Right atrium auricular region (tissue), 2 donors: ENCODE measurements around the gene DOK3. TPM values are rescaled to one million over a fixed set of nuclear protein-coding genes. Genes with fewer than 3 reads are reported as not detected.

Source experiments
- DNase-seq: peaks from one replicate; pipeline ENCODE4 v3.0.0-alpha.2; 2019; ENCODE audit warnings: low spot score
- H3K27ac ChIP-seq, 2 donors: fragments of 200-600 bp; sonication (generic); 1 replicate in 1 of 2; 2 replicates in 1 of 2; pipeline ENCODE4 v1.5.1; 2016 to 2019
- H3K27me3 ChIP-seq, 2 donors: fragments of 200-600 bp; sonication (generic); one replicate each; pipeline versions ENCODE4 v1.5.1 to v1.6.0; 2017 to 2019
- H3K36me3 ChIP-seq: fragments of 200-600 bp; sonication (generic); one replicate; pipeline ENCODE4 v1.5.1; 2016
- H3K4me1 ChIP-seq, 2 donors: fragments of 200-600 bp; sonication (generic); one replicate each; pipeline versions ENCODE4 v1.5.1 to v1.6.0; 2017 to 2019
- H3K4me3 ChIP-seq, 2 donors: fragments of 200-600 bp; sonication (generic); 1 replicate in 1 of 2; 2 replicates in 1 of 2; pipeline ENCODE4 v1.5.1; 2017 to 2019; ENCODE audit warnings: mild to moderate bottlenecking in 1 of 2, moderate library complexity in 1 of 2
- H3K9me3 ChIP-seq, 2 donors: fragments of 200-600 bp; sonication (generic); one replicate each; pipeline ENCODE4 v1.5.1; 2019
- total RNA-seq, 2 donors: library from RNA; depleted of rRNA; stranded (reverse); fragments of >200 nt; gene quantifications; one replicate each; pipeline ENCODE4 v1.1.0, GENCODE V29; 2016
- TF ChIP-seq, protein P1 (sequence below), 2 donors: fragments of 200-600 bp; sonication (generic); IDR thresholded peaks; one replicate each; pipeline ENCODE4 v1.5.1; 2019; ENCODE audit warnings: antibody characterized with exemption in 2 of 2

Gene DOK3
- total RNA-seq, 2 donors from 2014 or later = 1.6 to 2.6 TPM

GRCh38 chr5:177511181-177511580 lies 1.6 kb upstream of the DOK3 start:
- H3K4me1 ChIP-seq = peaks cover 0 to 22% of the 10 kb centered on the region in 2 donors
- peaks cover 52% of the 10 kb centered on the region for H3K36me3 ChIP-seq
- H3K4me3 ChIP-seq = no peak overlapping the region
- TF ChIP-seq, protein P1, sequence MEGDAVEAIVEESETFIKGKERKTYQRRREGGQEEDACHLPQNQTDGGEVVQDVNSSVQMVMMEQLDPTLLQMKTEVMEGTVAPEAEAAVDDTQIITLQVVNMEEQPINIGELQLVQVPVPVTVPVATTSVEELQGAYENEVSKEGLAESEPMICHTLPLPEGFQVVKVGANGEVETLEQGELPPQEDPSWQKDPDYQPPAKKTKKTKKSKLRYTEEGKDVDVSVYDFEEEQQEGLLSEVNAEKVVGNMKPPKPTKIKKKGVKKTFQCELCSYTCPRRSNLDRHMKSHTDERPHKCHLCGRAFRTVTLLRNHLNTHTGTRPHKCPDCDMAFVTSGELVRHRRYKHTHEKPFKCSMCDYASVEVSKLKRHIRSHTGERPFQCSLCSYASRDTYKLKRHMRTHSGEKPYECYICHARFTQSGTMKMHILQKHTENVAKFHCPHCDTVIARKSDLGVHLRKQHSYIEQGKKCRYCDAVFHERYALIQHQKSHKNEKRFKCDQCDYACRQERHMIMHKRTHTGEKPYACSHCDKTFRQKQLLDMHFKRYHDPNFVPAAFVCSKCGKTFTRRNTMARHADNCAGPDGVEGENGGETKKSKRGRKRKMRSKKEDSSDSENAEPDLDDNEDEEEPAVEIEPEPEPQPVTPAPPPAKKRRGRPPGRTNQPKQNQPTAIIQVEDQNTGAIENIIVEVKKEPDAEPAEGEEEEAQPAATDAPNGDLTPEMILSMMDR (IDR thresholded peaks at IDR 0.05) = no peak
- no peaks in the 10 kb centered on the region for H3K27me3 ChIP-seq
- no peaks in the 10 kb centered on the region for H3K9me3 ChIP-seq
- DNase-seq = no peak
- H3K27ac ChIP-seq = no peak overlapping the region

- no peak for DNase-seq
- Histone ChIP-seq H3K27ac (no peak overlapping the region), H3K4me1 (peaks cover 0 to 16% of the 10 kb centered on the region in 2 donors), H3K4me3 (no peak overlapping the region), H3K9me3 (no peaks in the 10 kb centered on the region), H3K27me3 (no peaks in the 10 kb centered on the region), H3K36me3 (peaks cover 50% of the 10 kb centered on the region)
- TF ChIP-seq, protein P1 (IDR thresholded peaks at IDR 0.05) = no peak
These were observed 984 bp upstream of the DOK3 start for GRCh38 chr5:177510567-177511053.

- Histone ChIP-seq H3K27ac (peak overlapping the region in 1 of 2 donors; percentile 46), H3K4me1 (peaks cover 0 to 11% of the 10 kb centered on the region in 2 donors), H3K36me3 (peaks cover 44% of the 10 kb centered on the region), H3K4me3 (peak overlapping the region in 1 of 2 donors; percentile 37), H3K9me3 (no peaks in the 10 kb centered on the region), H3K27me3 (no peaks in the 10 kb centered on the region)
- no peak for DNase-seq
- TF ChIP-seq, protein P1 (IDR thresholded peaks at IDR 0.05) = no peak
These were observed 453 bp upstream of the DOK3 start for GRCh38 chr5:177509991-177510566.

GRCh38 chr5:177508837-177509236 lies 789 bp downstream of the DOK3 start:
- Histone ChIP-seq H3K27me3 (no peaks in the 10 kb centered on the region), H3K4me1 (peaks cover 0 to 11% of the 10 kb centered on the region in 2 donors), H3K4me3 (peak overlapping the region in 1 of 2 donors; percentile 37), H3K9me3 (no peaks in the 10 kb centered on the region), H3K36me3 (peaks cover 32% of the 10 kb centered on the region), H3K27ac (peak overlapping the region in 1 of 2 donors; percentile 46)
- TF ChIP-seq, protein P1 (IDR thresholded peaks at IDR 0.05) = no peak
- no peak for DNase-seq

DNA sequence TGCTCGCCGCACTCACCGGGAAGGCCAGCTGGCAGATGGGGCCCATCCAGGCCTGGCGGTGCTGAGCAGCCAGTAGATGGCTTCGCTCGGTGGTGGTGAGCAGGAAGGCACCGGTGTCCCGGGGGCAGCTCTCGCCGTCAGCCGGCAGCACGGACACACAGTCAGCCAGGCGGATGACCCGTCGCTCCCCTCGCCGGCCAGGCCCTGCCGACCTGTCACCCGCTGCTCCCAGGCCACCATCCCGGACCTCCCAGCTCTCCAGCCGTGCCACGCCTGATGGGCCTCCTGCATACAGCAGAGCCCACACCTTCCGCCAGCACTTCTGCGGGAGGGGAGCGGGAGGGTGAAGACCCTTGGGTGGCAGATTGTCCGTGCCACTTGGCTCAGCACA lies 1.4 kb downstream of the DOK3 start:
- H3K36me3 ChIP-seq = peaks cover 26% of the 10 kb centered on the region
- H3K4me3 ChIP-seq = peak overlapping the region in 1 of 2 donors; percentile 37
- H3K4me1 ChIP-seq = peaks cover 0 to 11% of the 10 kb centered on the region in 2 donors
- TF ChIP-seq, protein P1 (IDR thresholded peaks at IDR 0.05) = no peak
- H3K27ac ChIP-seq = no peak overlapping the region
- no peaks in the 10 kb centered on the region for H3K27me3 ChIP-seq
- no peak for DNase-seq
- H3K9me3 ChIP-seq = no peaks in the 10 kb centered on the region
